Measurements from ENCODE around the gene AKAP13. TPM values are rescaled to one million over a fixed set of nuclear protein-coding genes. Genes with fewer than 3 reads are reported as not detected.

The AKAP13 gene
- total RNA-seq, 1 donor, result 346 TPM

DNA sequence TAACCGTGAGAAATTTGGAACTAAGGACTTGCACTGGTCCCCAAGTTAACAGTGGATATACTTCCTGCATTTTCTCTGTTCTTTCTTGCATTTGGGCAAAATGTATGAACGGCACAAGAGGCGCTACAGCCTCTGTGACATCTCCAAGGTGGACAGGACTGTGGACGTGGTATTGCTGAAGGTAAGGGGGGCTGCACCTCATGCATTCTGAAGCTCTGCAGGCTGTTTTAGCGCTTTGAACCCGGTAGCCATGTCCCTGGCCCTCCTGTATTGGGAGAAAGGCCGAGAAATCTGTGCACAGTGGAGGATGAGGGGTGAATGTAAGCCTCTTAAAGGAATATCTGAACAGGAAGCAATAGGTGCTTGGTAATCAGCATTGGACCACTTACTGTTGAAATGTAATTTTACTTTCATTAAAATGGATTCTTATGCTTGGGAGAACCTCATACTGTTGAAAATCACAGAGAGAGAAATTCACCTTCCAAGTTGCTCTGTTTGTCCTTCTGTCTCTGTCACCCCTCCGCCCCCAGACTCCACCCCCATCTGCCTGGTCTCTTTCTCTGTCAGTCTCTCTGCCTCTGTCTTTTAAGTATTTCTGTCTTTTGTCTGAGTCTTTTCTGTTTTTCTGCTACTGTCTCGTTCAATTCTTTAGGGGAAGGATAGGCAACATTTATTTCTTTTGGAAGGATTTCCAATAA lies 239.7 kb downstream of the AKAP13 start:
- Histone ChIP-seq H3K4me1 (ENCODE audit: insufficient read depth, low read length) (peaks cover 79% of the 10 kb centered on the region), H3K4me3 (ENCODE audit: low read length) (no peak overlapping the region), H3K27me3 (ENCODE audit: insufficient read depth, low read length) (no peaks in the 10 kb centered on the region), H3K9me3 (ENCODE audit: low read depth, low read length) (no peaks in the 10 kb centered on the region)

DNA sequence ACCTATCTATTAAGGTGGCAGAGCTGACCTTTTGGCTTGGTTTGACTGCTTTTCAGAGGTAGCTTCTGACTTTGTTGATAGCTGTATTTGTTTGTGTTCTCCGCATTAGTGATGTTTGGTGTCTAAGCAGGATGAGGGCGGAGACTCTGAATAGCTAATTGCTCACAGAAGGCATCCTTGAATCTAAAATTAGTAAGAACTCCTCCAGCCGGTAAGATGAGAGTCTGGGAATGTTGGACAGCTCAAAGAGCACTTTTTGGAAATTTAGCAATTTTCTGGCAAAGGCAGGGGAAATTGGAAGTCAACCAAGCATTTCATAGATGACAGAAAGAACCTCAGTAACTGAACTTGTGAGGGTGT lies 240.3 kb downstream of the AKAP13 start:
- H3K4me3 ChIP-seq (ENCODE audit: low read length), result no peak overlapping the region
- no peaks in the 10 kb centered on the region for H3K27me3 ChIP-seq (ENCODE audit: insufficient read depth, low read length)
- H3K4me1 ChIP-seq (ENCODE audit: insufficient read depth, low read length), result peaks cover 84% of the 10 kb centered on the region
- no peaks in the 10 kb centered on the region for H3K9me3 ChIP-seq (ENCODE audit: low read depth, low read length)

DNA sequence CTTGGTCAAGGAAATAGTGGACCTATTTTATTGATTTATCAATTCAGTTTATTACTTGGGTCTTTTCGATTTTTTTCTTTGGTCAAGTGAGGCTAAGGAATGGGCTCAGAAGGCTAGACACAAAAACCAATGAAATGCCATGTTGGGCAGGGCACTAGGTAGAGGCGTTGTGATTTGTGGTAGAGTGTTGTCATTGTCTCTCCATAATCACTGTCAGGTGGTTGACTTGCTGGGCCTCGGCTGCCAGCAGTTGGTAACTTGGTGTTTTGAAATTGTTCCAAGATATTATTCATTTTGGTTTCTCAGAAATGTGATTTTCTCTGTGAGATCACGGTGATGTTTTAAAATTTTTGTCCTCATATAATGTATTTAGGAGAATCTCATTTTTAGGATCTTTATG lies 240.7 kb downstream of the AKAP13 start:
- Histone ChIP-seq H3K9me3 (ENCODE audit: low read depth, low read length) (no peaks in the 10 kb centered on the region), H3K27me3 (ENCODE audit: insufficient read depth, low read length) (no peaks in the 10 kb centered on the region), H3K4me1 (ENCODE audit: insufficient read depth, low read length) (peaks cover 83% of the 10 kb centered on the region), H3K4me3 (ENCODE audit: low read length) (no peak overlapping the region)

DNA sequence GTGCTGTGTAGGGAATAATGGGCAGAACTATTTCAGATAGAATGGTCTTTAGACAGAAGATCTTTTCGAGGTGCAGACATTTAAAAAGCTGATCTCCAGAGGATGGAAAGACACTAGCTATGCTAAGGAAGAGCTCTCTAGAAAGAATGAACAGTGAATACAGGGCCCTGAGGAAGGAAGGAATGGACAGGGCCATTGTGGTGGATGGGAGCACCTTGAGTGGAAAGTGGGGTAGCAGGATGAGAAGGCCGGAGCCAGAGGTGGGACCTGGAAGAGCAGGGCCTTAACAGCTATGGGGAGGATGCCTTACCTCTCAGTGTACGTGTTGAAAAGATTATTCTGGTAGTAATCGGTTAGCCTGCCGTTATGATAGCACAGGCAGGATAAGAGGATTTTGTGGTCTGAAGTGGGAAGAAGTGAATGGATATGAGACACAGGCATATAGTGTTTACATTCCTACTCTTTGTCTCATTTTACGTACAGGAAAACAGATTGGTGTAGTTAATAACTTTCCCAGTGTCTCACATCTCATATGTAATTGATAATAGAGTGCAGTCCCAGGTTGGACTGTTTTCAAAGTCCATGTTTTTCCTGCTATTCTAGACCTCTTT lies 241.9 kb downstream of the AKAP13 start:
- Histone ChIP-seq H3K27me3 (ENCODE audit: insufficient read depth, low read length) (no peaks in the 10 kb centered on the region), H3K4me1 (ENCODE audit: insufficient read depth, low read length) (peaks cover 85% of the 10 kb centered on the region), H3K4me3 (ENCODE audit: low read length) (no peak overlapping the region), H3K9me3 (ENCODE audit: low read depth, low read length) (no peaks in the 10 kb centered on the region)

DNA sequence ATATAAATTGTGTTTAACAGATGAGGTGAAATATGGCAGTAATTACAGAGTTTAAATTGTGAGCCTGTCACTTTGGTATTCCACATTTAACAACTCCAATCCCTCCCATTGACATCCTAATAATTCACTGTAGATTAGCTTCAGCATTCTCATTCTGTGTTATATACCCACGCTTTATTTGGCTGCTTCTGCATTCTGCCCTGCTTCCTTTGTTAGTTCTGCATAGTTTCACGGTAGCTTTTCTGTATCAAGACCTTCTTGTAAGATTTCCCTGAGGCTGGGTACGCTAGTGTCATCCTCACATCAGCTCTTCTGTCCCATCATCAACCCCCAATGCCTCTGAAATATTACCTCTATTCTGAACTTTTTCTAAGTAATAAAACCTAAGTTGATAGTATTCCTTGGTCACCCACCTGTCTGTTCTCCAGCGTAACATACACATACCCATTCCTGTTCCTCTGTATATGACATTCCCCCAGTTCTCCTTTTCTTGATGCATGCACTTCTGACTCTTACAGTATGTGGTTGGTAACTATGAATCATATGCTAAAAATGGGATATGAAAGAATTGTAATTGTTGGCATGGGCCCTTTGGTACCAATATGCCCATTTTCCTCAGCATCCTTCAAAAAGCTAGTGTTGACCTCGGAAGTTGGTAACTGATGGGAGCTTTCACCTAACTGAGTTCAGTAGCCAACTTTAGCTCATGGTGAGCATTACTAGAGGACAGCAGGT lies 243.1 kb downstream of the AKAP13 start:
- Histone ChIP-seq H3K4me1 (ENCODE audit: insufficient read depth, low read length) (peaks cover 85% of the 10 kb centered on the region), H3K4me3 (ENCODE audit: low read length) (no peak overlapping the region)

DNA sequence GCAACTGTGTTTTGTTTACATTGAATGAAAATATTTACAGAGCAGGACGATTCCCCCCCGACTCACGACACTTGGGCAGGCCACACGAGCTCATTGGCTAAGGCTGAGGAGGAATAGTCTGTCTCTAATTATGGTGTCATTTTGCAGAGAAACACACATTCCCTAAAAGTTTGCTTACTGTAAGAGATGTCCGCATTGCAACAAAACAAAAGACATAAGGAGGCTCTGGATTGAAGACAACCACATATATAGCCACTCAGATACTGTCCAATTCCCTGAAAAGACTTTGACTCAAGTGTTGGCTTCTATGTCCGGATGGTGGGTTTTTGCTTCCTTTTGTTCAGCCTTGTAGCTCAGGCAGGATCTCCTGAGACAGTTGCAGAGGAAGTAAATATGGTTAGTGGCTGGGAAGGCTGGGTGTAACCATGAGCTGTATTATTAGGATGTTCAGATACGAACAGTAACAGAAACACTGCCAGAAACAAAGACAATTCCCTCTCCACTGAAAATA lies 243.9 kb downstream of the AKAP13 start:
- peaks cover 85% of the 10 kb centered on the region for H3K4me1 ChIP-seq (ENCODE audit: insufficient read depth, low read length)
- H3K4me3 ChIP-seq (ENCODE audit: low read length), result no peak overlapping the region
- no peaks in the 10 kb centered on the region for H3K27me3 ChIP-seq (ENCODE audit: insufficient read depth, low read length)
- no peaks in the 10 kb centered on the region for H3K9me3 ChIP-seq (ENCODE audit: low read depth, low read length)

More for the DNA sequence above, 243.1 kb downstream of the AKAP13 start:
- Histone ChIP-seq H3K9me3 (ENCODE audit: low read depth, low read length) (no peaks in the 10 kb centered on the region), H3K27me3 (ENCODE audit: insufficient read depth, low read length) (no peaks in the 10 kb centered on the region)

DNA sequence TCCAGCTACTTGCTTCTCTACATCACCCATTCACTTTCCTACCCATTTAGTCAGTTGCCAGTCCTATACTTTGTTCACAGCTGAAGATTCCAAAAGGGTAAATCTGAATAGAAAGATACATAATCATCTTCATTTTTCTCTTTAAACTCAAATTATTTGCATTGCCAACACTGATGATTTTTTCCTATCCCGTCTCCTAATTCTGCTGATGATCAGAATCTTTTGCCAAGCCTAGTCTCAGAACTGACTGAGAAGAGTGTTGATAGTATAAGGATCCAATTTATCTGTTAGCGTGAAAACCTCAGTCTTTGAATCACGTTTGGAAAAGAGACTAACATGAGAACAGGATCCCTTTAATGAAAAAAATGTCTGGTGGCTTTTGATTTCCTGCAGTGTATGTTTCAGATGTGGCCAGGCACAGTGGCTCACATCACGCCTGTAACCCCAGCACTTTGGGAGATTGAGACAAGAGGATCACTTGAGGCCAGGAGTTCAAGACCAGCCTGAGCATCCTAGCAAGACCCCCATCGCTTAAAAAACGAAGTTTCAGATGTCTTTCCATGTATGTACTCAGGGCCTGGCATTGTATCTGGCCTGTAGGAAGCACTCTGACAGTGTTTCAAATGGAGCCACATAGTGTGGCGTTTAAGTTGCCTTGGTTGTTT lies 244.9 kb downstream of the AKAP13 start:
- no peaks in the 10 kb centered on the region for H3K27me3 ChIP-seq (ENCODE audit: insufficient read depth, low read length)
- no peaks in the 10 kb centered on the region for H3K9me3 ChIP-seq (ENCODE audit: low read depth, low read length)
- peaks cover 80% of the 10 kb centered on the region for H3K4me1 ChIP-seq (ENCODE audit: insufficient read depth, low read length)
- H3K4me3 ChIP-seq (ENCODE audit: low read length), result no peak overlapping the region

DNA sequence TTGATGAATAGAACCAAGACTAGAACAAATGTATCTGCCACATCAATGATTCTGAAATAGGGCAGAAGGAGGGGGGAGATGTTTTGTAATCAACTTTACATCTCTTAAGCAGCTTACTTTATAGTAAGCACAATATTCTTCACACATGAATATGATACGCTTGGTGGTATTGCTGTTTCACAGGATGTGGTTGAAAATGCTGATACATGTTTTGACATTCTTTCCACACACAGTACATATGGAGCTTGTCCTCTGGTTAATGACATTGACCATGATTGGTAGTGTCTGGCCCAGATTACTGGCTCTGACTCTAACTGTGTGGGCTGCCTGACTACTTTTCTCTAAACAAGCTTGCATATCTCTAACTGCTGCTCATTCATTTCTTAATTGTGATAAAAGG lies 245.5 kb downstream of the AKAP13 start:
- H3K27me3 ChIP-seq (ENCODE audit: insufficient read depth, low read length), result no peaks in the 10 kb centered on the region
- no peak overlapping the region for H3K4me3 ChIP-seq (ENCODE audit: low read length)
- no peaks in the 10 kb centered on the region for H3K9me3 ChIP-seq (ENCODE audit: low read depth, low read length)
- H3K4me1 ChIP-seq (ENCODE audit: insufficient read depth, low read length), result peaks cover 75% of the 10 kb centered on the region

DNA sequence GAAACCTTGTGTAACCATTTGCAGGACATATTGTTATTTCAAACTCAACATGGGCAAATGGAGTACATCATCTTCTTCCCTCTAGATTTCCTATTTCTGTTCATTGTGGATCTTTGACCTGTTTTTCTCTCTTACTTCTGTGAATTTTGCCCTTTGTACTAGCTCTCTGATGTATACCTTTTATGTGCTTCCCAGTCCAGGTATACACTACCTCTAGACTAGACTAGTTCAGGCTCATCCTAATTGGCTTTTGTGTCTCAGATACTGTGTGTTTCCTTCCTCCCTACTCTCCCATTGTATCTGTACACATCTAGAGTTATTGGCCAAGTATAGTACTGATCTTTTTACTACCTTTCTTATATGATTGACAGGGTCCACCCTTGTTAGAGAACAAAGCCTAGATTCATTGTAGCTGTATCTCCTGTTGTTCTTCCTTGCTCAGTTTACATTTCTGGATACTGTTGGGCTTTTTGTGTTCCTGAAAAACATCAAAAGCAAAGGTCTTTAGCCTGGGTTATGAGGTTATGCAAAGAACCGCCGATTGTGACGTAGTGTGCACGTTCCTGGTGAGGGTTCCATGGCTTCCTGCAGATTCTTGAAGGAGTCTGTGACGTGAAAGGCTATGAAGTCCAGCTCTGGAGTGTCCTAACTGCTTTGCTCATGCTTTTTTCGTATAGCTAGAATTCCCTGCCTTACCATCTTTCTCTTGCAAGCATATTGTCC lies 247.0 kb downstream of the AKAP13 start:
- H3K27me3 ChIP-seq (ENCODE audit: insufficient read depth, low read length), result no peaks in the 10 kb centered on the region
- H3K4me3 ChIP-seq (ENCODE audit: low read length), result no peak overlapping the region
- H3K9me3 ChIP-seq (ENCODE audit: low read depth, low read length), result no peaks in the 10 kb centered on the region
- H3K4me1 ChIP-seq (ENCODE audit: insufficient read depth, low read length), result peaks cover 62% of the 10 kb centered on the region

DNA sequence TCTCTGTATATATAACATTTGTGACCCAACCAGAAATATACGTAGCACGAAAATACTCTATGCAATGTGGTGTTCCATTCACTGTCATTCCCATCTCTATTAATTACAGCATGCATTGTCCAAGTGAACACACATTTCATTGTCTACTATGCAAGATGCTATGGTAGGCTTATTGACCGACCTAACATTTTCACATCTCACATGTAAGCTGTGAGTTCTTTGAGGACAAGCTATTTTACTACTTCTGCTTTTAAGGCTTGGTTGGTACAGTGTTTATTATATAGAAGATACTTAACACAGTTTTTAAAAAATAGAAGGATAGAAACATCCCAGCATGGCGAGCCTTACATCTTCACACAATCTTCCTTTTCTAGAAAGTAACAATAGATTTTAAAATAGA lies 249.9 kb downstream of the AKAP13 start:
- H3K4me3 ChIP-seq (ENCODE audit: low read length), result no peak overlapping the region
- H3K27me3 ChIP-seq (ENCODE audit: insufficient read depth, low read length), result no peaks in the 10 kb centered on the region
- no peaks in the 10 kb centered on the region for H3K9me3 ChIP-seq (ENCODE audit: low read depth, low read length)
- peaks cover 36% of the 10 kb centered on the region for H3K4me1 ChIP-seq (ENCODE audit: insufficient read depth, low read length)

DNA sequence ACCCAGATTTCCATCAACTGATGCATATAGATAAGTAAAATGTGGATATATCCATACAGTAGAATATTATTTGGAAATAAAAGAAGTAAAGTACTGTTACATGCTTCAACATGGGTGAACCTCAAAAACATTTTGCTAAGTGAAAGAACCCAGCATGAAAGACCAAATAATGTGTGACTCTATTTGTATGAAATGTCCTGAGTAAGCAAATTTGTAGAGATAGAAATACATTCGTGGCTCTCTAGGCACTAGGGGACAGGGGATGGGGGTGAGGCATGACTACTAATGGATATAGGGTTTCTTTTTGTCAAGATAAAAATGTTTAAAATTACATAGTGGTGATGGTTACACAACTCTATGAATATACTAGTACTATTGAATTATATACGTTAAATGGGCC lies 250.6 kb downstream of the AKAP13 start:
- Histone ChIP-seq H3K27me3 (ENCODE audit: insufficient read depth, low read length) (no peaks in the 10 kb centered on the region), H3K4me1 (ENCODE audit: insufficient read depth, low read length) (peaks cover 29% of the 10 kb centered on the region), H3K9me3 (ENCODE audit: low read depth, low read length) (no peaks in the 10 kb centered on the region), H3K4me3 (ENCODE audit: low read length) (no peak overlapping the region)

DNA sequence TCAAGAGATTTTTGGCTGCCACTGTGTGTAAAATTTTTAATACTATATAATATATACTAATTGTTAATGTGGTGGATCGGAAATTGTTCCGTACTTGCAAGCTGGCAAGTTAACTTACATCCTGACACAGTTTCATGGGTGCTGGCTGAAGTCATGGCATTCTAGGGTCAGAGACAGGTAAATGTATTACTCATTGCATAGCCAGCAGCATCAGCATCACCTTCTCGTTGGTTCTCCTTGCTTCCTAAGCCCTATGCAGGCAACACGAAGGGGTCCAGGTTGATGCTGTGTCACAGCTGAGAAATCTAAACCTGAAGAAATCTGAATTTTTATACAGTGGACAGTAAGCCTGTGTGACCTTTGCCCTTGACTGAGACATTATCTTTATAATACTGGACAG lies 251.6 kb downstream of the AKAP13 start:
- no peaks in the 10 kb centered on the region for H3K27me3 ChIP-seq (ENCODE audit: insufficient read depth, low read length)
- no peak overlapping the region for H3K4me3 ChIP-seq (ENCODE audit: low read length)
- no peaks in the 10 kb centered on the region for H3K9me3 ChIP-seq (ENCODE audit: low read depth, low read length)
- peaks cover 26% of the 10 kb centered on the region for H3K4me1 ChIP-seq (ENCODE audit: insufficient read depth, low read length)

DNA sequence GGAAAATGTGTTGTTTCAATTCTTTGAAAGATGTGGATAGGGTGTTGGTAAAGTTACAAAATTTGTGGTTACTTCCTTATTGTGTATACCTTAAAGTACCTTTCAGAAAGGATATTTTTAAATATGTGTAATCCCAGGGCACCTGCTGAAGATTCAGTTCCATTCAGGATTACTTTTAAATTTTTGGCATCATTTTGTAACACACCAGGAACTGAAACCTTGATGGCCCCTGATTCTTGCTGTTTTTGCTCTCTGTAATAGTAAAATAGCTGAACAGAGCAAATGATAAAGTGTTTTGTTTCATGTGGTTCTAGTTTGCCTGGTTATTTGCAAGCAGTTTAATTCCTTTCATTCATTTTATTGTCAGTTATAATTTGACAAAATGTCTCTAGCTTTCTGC lies 253.5 kb downstream of the AKAP13 start:
- no peaks in the 10 kb centered on the region for H3K9me3 ChIP-seq (ENCODE audit: low read depth, low read length)
- H3K4me3 ChIP-seq (ENCODE audit: low read length), result no peak overlapping the region
- no peaks in the 10 kb centered on the region for H3K27me3 ChIP-seq (ENCODE audit: insufficient read depth, low read length)
- peaks cover 10% of the 10 kb centered on the region for H3K4me1 ChIP-seq (ENCODE audit: insufficient read depth, low read length)

DNA sequence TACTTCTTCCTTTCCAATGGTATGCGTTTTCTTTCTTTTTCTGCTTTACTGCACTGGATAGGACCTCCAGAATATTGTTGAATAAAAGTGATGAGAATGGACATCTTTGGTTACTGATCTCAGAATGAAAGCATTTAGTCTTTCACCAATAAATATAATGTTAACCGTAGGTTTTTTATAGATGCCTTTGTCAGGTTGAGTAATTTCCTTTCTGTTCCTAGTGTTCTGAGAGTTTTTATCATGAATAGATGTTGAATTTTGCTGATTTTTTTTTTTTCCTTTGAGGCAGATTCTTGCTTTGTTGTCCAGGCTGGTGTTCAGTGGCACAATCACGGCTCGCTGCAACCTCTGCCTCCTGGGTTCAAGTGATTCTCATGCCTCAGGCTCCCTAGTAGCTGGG lies 255.9 kb downstream of the AKAP13 start:
- H3K27me3 ChIP-seq (ENCODE audit: insufficient read depth, low read length), result no peaks in the 10 kb centered on the region
- no peaks in the 10 kb centered on the region for H3K9me3 ChIP-seq (ENCODE audit: low read depth, low read length)
- H3K4me1 ChIP-seq (ENCODE audit: insufficient read depth, low read length), result no peaks in the 10 kb centered on the region
- H3K4me3 ChIP-seq (ENCODE audit: low read length), result no peak overlapping the region
